HG03565 (cell line): ENCODE measurements around the gene DMBX1.

ENCODE experiments used
- ATAC-seq: cut with Tn5 transposase; IDR thresholded peaks from one replicate; pipeline ENCODE4 v1.9.1; 2021; ENCODE audit warnings: mild to moderate bottlenecking, moderate library complexity; ENCODE audit not compliant: unreplicated experiment

Gene DMBX1

GRCh38 chr1:46497020-46497419 lies 7.4 kb downstream of the DMBX1 start:
- ATAC-seq, result no peak

GRCh38 chr1:46497665-46498064 lies 8.0 kb downstream of the DMBX1 start:
- no peak for ATAC-seq

- no peak for ATAC-seq
Observed at GRCh38 chr1:46501528-46501927, 11.9 kb downstream of the DMBX1 start.

GRCh38 chr1:46503421-46503820 lies 13.8 kb downstream of the DMBX1 start:
- ATAC-seq, result no peak

GRCh38 chr1:46506470-46507219 lies 17.0 kb downstream of the DMBX1 start:
- ATAC-seq, result no peak

GRCh38 chr1:46508757-46509156 lies 19.1 kb downstream of the DMBX1 start:
- ATAC-seq, result no peak

- ATAC-seq, result no peak
Observed at GRCh38 chr1:46510341-46510997, 20.8 kb downstream of the DMBX1 start.

GRCh38 chr1:46510998-46511365 lies 21.3 kb downstream of the DMBX1 start:
- ATAC-seq, result no peak

GRCh38 chr1:46512135-46512791 lies 22.6 kb downstream of the DMBX1 start:
- no peak for ATAC-seq

- ATAC-seq, result no peak
Observed at GRCh38 chr1:46512792-46513190, 23.2 kb downstream of the DMBX1 start.

GRCh38 chr1:46513536-46513935 lies 23.9 kb downstream of the DMBX1 start:
- ATAC-seq, result no peak

- no peak for ATAC-seq
Observed at GRCh38 chr1:46515576-46515975, 25.9 kb downstream of the DMBX1 start.

- no peak for ATAC-seq
Observed at GRCh38 chr1:46516200-46516950, 26.7 kb downstream of the DMBX1 start.

- ATAC-seq, result no peak
Observed at GRCh38 chr1:46517010-46517600, 27.5 kb downstream of the DMBX1 start.

GRCh38 chr1:46517932-46518498 lies 28.4 kb downstream of the DMBX1 start:
- no peak for ATAC-seq

GRCh38 chr1:46519209-46519608 lies 29.6 kb downstream of the DMBX1 start:
- ATAC-seq, result no peak

GRCh38 chr1:46520063-46520911 lies 30.7 kb downstream of the DMBX1 start:
- ATAC-seq, result no peak

- ATAC-seq, result no peak
Observed at GRCh38 chr1:46521414-46521813, 31.8 kb downstream of the DMBX1 start.

GRCh38 chr1:46522184-46522968 lies 32.7 kb downstream of the DMBX1 start:
- ATAC-seq, result no peak
